ENCODE results near the gene ALDOB. TPM values are rescaled to one million over a fixed set of nuclear protein-coding genes. Genes with fewer than 3 reads are reported as not detected.
A peak's percentile ranks its signal among the peaks of the same experiment; 100 is the strongest.

The ALDOB gene
- total and polyA plus RNA-seq, 4 donors: 527 to 2,132 (median 1,808) TPM

GRCh38 chr9:101421653-101422065, 13.9 kb downstream of the ALDOB start:
- TF ChIP-seq SP1 (IDR thresholded peaks at IDR 0.05): peak; percentile 30
- TF ChIP-seq ZBTB33 (IDR thresholded peaks at IDR 0.05): no peak
- no peak for TF ChIP-seq EGR1 (IDR thresholded peaks at IDR 0.05; ENCODE audit: low read depth in 2 of 2)
- no peak for TF ChIP-seq FOXA1 (IDR thresholded peaks at IDR 0.05)
- peak; percentile 48 to 49 for TF ChIP-seq HNF4A (conservative IDR thresholded peaks at IDR 0.05)
- no peak for TF ChIP-seq MAX (IDR thresholded peaks at IDR 0.05)
- TF ChIP-seq GABPA (IDR thresholded peaks at IDR 0.05 in 1 of 2, conservative IDR thresholded peaks at IDR 0.05 in 1 of 2): no peak
- peak; percentile 71 to 77 for TF ChIP-seq RXRA (IDR thresholded peaks at IDR 0.05)
- no peak for TF ChIP-seq HNF4G (IDR thresholded peaks at IDR 0.05)
- TF ChIP-seq NR2F2 (IDR thresholded peaks at IDR 0.05): peak; percentile 52
- no peak for TF ChIP-seq TAF1 (conservative IDR thresholded peaks at IDR 0.05)
- TF ChIP-seq FOXA2 (IDR thresholded peaks at IDR 0.05): no peak
- peak in 1 of 2 donors; percentile 54 for TF ChIP-seq JUND (IDR thresholded peaks at IDR 0.05)
- TF ChIP-seq CTCF (IDR thresholded peaks at IDR 0.05; ENCODE audit: low read depth, low read length, missing input control): no peak
- TF ChIP-seq RAD21 (IDR thresholded peaks at IDR 0.05): no peak
- no peak for TF ChIP-seq REST (IDR thresholded peaks at IDR 0.05)
- TF ChIP-seq YY1 (IDR thresholded peaks at IDR 0.05): no peak
- no peak for TF ChIP-seq ATF3 (IDR thresholded peaks at IDR 0.05)
- H3K4me3 ChIP-seq (ENCODE audit: low read depth in 1 of 3, low read length in 3 of 3): no peak overlapping the region
- DNase-seq (ENCODE audit: low spot score): peak; percentile 60
- H3K36me3 ChIP-seq (ENCODE audit: control insufficient read depth in 4 of 4, insufficient read depth in 3 of 4, low read depth in 1 of 4, low read length in 3 of 4): peaks cover 4 to 56% (median 44%) of the 10 kb centered on the region in 4 donors
- H3K4me1 ChIP-seq (ENCODE audit: control insufficient read depth in 4 of 4, insufficient read depth in 4 of 4, low read length in 3 of 4): peaks cover 0 to 13% (median 6%) of the 10 kb centered on the region in 4 donors
- H3K27me3 ChIP-seq (ENCODE audit: control insufficient read depth in 4 of 4, insufficient read depth in 4 of 4, low read length in 3 of 4): no peaks in the 10 kb centered on the region
- no peaks in the 10 kb centered on the region for H3K9me3 ChIP-seq (ENCODE audit: control insufficient read depth in 4 of 4, low read length in 3 of 4)
- no peak overlapping the region for H3K27ac ChIP-seq (ENCODE audit: low read depth in 1 of 2, low read length in 2 of 2)
- 46% methylated on average over 5 of the region's 5 CpGs for WGBS
- H3K9ac ChIP-seq (ENCODE audit: low read depth in 1 of 2, low read length in 2 of 2): no peak overlapping the region
